Chondrocyte (in vitro differentiated cells): ENCODE results near the gene ITGA3. TPM values are rescaled to one million over a fixed set of nuclear protein-coding genes. Genes with fewer than 3 reads are reported as not detected.

Source experiments
- DNase-seq: peaks from one replicate; pipeline ENCODE4 v3.0.0; 2021; ENCODE audit warnings: mixed read lengths, low spot score
- H3K27ac Mint-ChIP-seq: one replicate; pipeline ENCODE4 v1.8.0; 2021; ENCODE audit warnings: mild to moderate bottlenecking, moderate library complexity, mixed read lengths; ENCODE audit not compliant: unreplicated experiment
- H3K27me3 Mint-ChIP-seq: 2 replicates; pipeline ENCODE4 v1.8.0; 2021; ENCODE audit warnings: low read depth, mixed read lengths
- H3K36me3 Mint-ChIP-seq: 2 replicates; pipeline ENCODE4 v1.8.0; 2021; ENCODE audit warnings: low read depth, mixed read lengths
- H3K4me1 Mint-ChIP-seq: 2 replicates; pipeline ENCODE4 v1.8.0; 2021; ENCODE audit warnings: low read depth, mild to moderate bottlenecking, mixed read lengths
- H3K4me3 Mint-ChIP-seq: one replicate; pipeline ENCODE4 v1.8.0; 2021; ENCODE audit warnings: mild to moderate bottlenecking, moderate library complexity, mixed read lengths; ENCODE audit not compliant: unreplicated experiment
- H3K9me3 Mint-ChIP-seq: 2 replicates; pipeline ENCODE4 v1.8.0; 2021; ENCODE audit warnings: low read depth, mixed read lengths
- CTCF ChIP-seq: fragments of 200-600 bp; sonication (generic); IDR thresholded peaks from 2 replicates; pipeline ENCODE4 v1.5.0; 2021; ENCODE audit warnings: antibody characterized with exemption, mild to moderate bottlenecking, moderate library complexity
- total RNA-seq: library from RNA; stranded (reverse); gene quantifications from 3 replicates; pipeline ENCODE4 v1.2.1, GENCODE V29; 2021

ITGA3 gene
- total RNA-seq, 1 donor from 2014 or later = 216 TPM

GRCh38 chr17:50129728-50130558, 74.0 kb downstream of the ITGA3 start, which contains the start of gene SAMD14:
TSS of gene SAMD14 (minus strand) at chr17:50130160. CDS start at chr17:50124959, 5,201 bp downstream.
- Mint-ChIP-seq H3K36me3 (no peaks in the 10 kb centered on the region), H3K27ac (peak within 1 kb of the TSS; percentile 45), H3K27me3 (no peaks in the 10 kb centered on the region), H3K4me3 (peak within 1 kb of the TSS; percentile 97), H3K4me1 (peaks cover 50% of the 10 kb centered on the region), H3K9me3 (no peaks in the 10 kb centered on the region)
- TF ChIP-seq CTCF = peak; percentile 29
- peak; percentile 88 for DNase-seq

DNA sequence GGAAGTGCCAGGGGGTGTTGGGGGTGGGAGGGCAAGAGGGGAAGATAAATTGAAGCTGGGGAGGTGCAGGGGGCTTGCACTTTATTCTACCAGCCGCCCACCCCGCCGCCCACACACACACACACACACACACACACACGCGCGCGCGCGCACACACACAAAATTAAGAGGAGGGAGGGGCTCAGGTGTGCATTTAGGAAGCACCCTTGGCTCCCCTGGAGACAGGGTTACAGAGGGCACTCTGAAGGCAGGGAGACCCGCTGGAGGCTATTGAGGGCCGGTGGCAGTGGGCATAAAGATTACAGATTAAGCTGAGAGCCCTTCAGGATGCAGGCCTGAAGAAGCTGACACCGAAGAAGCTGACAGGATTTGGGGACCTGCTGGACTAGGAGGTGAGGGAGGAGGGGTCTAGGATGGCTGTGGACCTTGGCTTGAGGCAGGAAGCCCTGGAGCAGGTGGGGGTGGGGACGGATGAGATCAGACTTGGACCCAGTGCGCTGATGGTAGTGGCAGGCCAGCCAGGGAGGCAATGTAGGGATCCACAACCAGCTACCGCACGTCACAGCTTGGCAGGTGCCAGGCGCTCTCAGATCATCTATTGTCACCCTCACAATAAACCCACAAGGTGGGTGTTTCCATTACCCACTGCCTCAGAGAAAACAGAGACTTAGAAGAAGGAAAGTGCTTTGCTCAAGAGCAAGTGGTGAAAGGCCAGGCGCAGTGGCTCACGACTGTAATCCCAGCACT, 74.8 kb downstream of the ITGA3 start:
- no peak for TF ChIP-seq CTCF
- Mint-ChIP-seq H3K4me1 (peaks cover 52% of the 10 kb centered on the region), H3K9me3 (no peaks in the 10 kb centered on the region), H3K27ac (peak overlapping the region; percentile 69), H3K27me3 (no peaks in the 10 kb centered on the region), H3K36me3 (peaks cover 3% of the 10 kb centered on the region), H3K4me3 (peak overlapping the region; percentile 71)
- DNase-seq = no peak

DNA sequence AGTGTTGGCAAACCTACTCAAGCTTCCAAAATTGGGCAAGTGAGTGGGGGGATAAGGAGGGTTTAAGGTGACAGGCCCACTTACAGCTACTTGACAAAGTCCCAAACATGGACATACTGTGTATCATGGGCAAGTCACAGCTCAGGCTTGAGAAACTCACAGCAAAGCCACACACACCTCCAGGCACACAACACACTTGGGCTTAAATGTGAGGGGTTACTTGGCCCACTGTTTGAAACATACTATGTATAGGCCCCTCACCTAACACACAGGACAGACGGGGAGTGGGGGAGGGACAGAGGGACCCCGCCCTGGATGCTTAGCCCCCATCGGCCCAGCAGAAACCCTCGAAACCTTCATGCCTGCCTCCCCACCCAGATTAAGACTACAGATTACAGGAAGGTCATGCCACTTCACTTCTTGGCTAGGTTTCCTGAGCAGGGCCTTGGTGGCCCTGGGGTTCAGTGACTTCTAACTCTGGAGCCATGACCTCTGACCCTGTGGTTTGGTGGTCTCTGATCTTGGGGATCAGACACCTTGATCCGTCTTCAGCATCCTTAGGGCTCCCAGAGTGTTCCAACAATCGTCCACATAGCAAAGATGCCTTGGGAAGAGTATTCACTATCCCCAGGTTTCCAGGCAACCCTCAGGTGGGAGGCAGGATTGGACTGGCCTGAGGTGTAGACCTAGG, 76.3 kb downstream of the ITGA3 start:
- Mint-ChIP-seq H3K36me3 (peaks cover 16% of the 10 kb centered on the region), H3K27me3 (no peaks in the 10 kb centered on the region), H3K4me1 (peaks cover 53% of the 10 kb centered on the region), H3K27ac (no peak overlapping the region), H3K9me3 (no peaks in the 10 kb centered on the region), H3K4me3 (no peak overlapping the region)
- no peak for DNase-seq
- no peak for TF ChIP-seq CTCF

- Mint-ChIP-seq H3K9me3 (no peaks in the 10 kb centered on the region), H3K4me1 (peaks cover 43% of the 10 kb centered on the region), H3K4me3 (no peak overlapping the region), H3K27me3 (no peaks in the 10 kb centered on the region), H3K27ac (peak overlapping the region; percentile 61), H3K36me3 (peaks cover 25% of the 10 kb centered on the region)
- no peak for TF ChIP-seq CTCF
- DNase-seq = no peak
Measured at GRCh38 chr17:50133028-50133768, 77.3 kb downstream of the ITGA3 start.
